GM18508 (cell line): ENCODE data around the gene LRRC3.
"Not testable (repeated sequence)": the region's sequence is repeated elsewhere in the genome, so short reads cannot be mapped to it uniquely, and the experiment has no call there.

Experiments used
- ATAC-seq: cut with Tn5 transposase; IDR thresholded peaks from one replicate; pipeline ENCODE4 v1.9.1; 2021; ENCODE audit warnings: moderate number of reproducible peaks; ENCODE audit not compliant: insufficient read depth, unreplicated experiment

LRRC3 gene

GRCh38 chr21:44454747-44455523, at the start of gene LRRC3:
Gene LRRC3, plus strand, starts transcription at chr21:44455510. Its CDS starts 1,135 bp downstream, at chr21:44456645.
- no peak for ATAC-seq

- ATAC-seq: no peak
These were observed 49.1 kb upstream of the LRRC3 start for GRCh38 chr21:44405948-44406872.

- ATAC-seq: no peak
These were observed 48.4 kb upstream of the LRRC3 start for GRCh38 chr21:44406953-44407352.

- no peak for ATAC-seq
These were observed 47.8 kb upstream of the LRRC3 start for GRCh38 chr21:44407493-44407892.

- no peak for ATAC-seq
These were observed 47.1 kb upstream of the LRRC3 start for GRCh38 chr21:44408226-44408625.

- no peak for ATAC-seq
These were observed 41.6 kb upstream of the LRRC3 start for GRCh38 chr21:44413566-44414290.

GRCh38 chr21:44414291-44415072, 40.8 kb upstream of the LRRC3 start:
- no peak for ATAC-seq

- no peak for ATAC-seq
These were observed 40.0 kb upstream of the LRRC3 start for GRCh38 chr21:44415073-44416025.

GRCh38 chr21:44416193-44416592, 39.1 kb upstream of the LRRC3 start:
- ATAC-seq: no peak

GRCh38 chr21:44417621-44418107, 37.6 kb upstream of the LRRC3 start:
- not testable (repeated sequence) for ATAC-seq

- ATAC-seq: no peak
These were observed 37.0 kb upstream of the LRRC3 start for GRCh38 chr21:44418108-44418875.

GRCh38 chr21:44418876-44419230, 36.5 kb upstream of the LRRC3 start:
- ATAC-seq: no peak

GRCh38 chr21:44419679-44420078, 35.6 kb upstream of the LRRC3 start:
- no peak for ATAC-seq

GRCh38 chr21:44420416-44421205, 34.7 kb upstream of the LRRC3 start:
- no peak for ATAC-seq

GRCh38 chr21:44421901-44422840, 33.1 kb upstream of the LRRC3 start:
- no peak for ATAC-seq

GRCh38 chr21:44423312-44423821, 31.9 kb upstream of the LRRC3 start:
- no peak for ATAC-seq
